Measurements from ENCODE around the gene MAP3K4. TPM values are rescaled to one million over a fixed set of nuclear protein-coding genes. Genes with fewer than 3 reads are reported as not detected.

Gene MAP3K4, protein sequence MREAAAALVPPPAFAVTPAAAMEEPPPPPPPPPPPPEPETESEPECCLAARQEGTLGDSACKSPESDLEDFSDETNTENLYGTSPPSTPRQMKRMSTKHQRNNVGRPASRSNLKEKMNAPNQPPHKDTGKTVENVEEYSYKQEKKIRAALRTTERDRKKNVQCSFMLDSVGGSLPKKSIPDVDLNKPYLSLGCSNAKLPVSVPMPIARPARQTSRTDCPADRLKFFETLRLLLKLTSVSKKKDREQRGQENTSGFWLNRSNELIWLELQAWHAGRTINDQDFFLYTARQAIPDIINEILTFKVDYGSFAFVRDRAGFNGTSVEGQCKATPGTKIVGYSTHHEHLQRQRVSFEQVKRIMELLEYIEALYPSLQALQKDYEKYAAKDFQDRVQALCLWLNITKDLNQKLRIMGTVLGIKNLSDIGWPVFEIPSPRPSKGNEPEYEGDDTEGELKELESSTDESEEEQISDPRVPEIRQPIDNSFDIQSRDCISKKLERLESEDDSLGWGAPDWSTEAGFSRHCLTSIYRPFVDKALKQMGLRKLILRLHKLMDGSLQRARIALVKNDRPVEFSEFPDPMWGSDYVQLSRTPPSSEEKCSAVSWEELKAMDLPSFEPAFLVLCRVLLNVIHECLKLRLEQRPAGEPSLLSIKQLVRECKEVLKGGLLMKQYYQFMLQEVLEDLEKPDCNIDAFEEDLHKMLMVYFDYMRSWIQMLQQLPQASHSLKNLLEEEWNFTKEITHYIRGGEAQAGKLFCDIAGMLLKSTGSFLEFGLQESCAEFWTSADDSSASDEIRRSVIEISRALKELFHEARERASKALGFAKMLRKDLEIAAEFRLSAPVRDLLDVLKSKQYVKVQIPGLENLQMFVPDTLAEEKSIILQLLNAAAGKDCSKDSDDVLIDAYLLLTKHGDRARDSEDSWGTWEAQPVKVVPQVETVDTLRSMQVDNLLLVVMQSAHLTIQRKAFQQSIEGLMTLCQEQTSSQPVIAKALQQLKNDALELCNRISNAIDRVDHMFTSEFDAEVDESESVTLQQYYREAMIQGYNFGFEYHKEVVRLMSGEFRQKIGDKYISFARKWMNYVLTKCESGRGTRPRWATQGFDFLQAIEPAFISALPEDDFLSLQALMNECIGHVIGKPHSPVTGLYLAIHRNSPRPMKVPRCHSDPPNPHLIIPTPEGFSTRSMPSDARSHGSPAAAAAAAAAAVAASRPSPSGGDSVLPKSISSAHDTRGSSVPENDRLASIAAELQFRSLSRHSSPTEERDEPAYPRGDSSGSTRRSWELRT (N-terminal part only)
- 10 to 100 TPM; 32.4 to 40.7 (median 35.5) TPM for polyA plus RNA-seq (ENCODE audit: insufficient read length in 4 of 4)

DNA sequence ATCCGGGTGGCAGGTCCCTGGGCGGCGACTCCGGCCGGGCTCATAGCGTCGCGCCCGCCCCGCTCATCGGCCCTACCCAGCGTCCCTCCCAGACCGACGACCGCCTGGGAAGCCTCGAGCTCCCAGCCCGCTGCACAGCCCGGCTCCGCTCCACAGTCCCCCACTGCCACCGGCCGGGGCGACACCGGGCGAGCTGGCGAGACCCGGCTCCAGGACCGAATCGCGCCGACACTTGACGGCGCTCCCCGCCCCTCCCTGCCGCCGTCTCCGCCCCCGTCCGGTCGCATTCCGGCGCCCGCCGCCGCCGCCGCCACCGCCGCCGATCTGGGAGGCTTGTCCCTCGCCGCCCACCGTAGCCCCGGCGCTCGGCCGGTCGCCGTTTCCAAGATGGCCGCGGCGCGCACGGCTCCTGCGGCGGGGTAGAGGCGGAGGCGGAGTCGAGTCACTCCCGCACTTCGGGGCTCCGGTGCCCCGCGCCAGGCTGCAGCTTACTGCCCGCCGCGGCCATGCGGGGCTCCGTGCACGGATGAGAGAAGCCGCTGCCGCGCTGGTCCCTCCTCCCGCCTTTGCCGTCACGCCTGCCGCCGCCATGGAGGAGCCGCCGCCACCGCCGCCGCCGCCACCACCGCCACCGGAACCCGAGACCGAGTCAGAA, at the start of gene MAP3K4:
TSS of gene MAP3K4 (plus strand) at position 364 of the 655 bp plus-strand sequence. CDS start at position 527, 163 bp downstream.
- DNase-seq (ENCODE audit: low read depth in 4 of 4, low spot score in 3 of 4), result peak; percentile 50 to 74 (median 52)

DNA sequence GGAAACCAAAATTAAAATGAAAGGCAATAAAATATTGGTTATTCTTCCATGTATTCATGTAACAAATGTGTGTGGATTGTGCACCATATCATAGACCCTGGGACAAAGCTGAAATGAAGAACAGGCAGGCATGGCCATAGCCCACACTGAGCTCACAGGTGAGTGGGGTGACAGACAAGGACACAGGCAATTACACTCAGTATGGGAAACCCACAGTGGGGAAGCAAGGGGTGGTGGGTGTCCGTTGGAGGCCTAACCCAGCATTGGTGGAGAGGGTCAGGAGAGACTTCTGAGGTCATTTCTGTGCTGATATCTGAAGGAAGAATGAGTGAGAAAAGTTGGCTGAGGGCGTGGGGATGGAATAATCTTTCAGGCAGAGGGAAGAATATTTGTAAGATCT, 47.6 kb upstream of the MAP3K4 start:
- no peak for DNase-seq (ENCODE audit: low read depth in 4 of 4, low spot score in 3 of 4)

DNA sequence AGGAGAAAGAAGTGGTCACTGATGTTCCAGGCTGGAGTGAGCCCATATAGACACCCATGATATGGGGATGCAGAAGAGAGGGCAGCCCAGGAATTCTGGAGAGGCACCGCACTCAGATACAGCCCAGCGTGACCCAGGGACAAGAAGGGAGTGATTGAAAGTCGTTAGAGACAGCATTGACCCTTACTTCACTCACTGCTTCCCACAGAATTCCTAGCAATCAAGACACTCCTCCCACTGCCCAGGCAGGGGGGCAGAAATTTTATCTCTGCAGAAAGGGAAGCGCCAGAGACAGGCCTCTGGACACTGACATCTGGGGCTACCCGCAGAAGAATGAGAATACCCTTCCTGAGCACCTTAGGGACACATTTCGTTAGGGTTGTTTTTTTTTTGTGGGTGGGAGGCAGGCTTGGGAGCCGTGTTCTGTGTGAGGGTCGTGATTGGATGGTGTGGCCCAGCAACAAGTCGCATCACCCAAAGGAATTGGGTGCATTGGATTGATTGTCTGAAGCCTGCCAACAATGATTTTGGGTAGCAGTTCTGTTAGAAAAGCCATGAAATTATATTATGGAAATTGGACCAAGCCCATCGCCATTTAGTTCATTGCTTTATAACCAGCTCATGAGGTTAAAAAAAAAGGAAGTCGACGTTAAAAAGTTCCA, 45.9 kb upstream of the MAP3K4 start:
- DNase-seq (ENCODE audit: low read depth in 4 of 4, low spot score in 3 of 4), result no peak

DNA sequence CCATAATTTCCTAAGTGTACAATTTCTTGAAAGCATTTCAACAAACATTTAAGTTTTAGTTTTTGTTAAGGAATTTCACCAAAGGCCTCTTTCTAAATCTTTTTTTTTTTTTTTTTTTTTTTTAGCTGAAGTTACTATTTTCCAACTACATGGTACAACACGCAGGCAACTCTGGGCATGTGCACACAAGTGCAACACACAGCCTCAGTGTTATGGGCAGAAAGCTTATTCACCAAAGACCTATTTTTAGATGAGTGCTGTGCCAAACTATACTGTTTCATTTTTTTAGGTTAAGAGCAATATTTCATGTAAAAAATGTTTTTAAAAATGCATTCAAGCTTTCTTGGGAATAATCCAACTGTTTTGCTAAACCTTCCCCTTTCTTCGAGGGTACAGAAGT, 42.0 kb upstream of the MAP3K4 start:
- DNase-seq (ENCODE audit: low read depth in 4 of 4, low spot score in 3 of 4), result no peak

DNA sequence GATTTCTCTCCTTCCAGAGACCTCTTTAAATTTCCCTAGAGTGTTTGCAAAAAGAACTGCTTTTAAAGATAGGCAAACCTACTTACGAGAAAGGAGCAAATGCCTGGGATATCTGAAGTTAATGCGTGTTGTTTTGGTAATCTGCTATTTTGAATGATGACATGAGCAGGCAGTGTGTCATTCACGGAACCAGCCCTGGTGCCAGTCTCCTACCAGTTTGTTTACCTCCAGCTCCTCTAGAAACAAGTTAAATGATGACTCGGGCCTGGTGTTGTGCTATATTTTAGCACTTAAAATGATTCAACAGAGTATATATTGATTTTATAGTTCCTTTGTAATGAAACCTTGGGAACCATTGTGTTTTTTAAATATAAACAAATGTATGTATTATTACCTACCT, 41.1 kb upstream of the MAP3K4 start:
- DNase-seq (ENCODE audit: low read depth in 4 of 4, low spot score in 3 of 4), result no peak

DNA sequence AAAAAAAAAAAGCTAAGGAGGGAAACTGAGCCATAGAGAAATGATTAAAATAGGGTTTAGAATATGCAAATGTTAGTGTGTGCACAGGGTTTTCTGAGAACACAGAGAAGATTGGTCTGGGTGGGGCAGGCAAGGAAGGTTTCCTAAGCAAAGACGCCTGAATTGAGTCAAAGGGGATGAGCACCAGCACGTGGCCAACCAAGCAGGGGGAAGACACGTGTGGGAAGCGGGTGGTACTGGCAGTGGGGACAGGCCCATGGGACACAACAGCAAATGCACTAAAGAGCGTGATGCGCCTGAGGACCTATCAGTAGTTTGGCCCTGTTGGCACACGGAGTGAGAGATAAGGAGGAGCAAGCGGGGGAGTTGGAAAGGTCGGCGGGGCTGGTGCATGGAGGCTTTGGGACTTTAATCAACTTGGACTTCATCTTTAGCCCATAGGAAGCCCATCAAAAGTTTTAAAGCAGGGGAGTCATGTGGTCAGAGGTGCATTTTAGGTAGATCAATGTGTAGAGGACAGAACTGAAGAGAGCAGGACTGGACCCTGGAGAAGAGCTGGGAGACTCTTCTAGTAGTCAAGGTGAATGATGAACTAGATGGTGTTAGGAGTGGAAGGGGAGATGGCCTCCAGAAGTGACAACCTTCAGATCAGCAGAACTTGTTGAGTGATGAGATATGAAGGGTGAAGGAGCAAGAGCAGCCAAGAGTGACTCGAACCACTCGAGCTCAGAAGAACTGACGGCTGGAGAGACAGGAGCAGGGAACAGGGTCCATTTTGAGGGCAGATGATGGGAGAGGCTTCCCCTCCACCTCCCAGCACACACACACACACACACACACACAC, 40.2 kb upstream of the MAP3K4 start:
- DNase-seq (ENCODE audit: low read depth in 4 of 4, low spot score in 3 of 4), result no peak

DNA sequence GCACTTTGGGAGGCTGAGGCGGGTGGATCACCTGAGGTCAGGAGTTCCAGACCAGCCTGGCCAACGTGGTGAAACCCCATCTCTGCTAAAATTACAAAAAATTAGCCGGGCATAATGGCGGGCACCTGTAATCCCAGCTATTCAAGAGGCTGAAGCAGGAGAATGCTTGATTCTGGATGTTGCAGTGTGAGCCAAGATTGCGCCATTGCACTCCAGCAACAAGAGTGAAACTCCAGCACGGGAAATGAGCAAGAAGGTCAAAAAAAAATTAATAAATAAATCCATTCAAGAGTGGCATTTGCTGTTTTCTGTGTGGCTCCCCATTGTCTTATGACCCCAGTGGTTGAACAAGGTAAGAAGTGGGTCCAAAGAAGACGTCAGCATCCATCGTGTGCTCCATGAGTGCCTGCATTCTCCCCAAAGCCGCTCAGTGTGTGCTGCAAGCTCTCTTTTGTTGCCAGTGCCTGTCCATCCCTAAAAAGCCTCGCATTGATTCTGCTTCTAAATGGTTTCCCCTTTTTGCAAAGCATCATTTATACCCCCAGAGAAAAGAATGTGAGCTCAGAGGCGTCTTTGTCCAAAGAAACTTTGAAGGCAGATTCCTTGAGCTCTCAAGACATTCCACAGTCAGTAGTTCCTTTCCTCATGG, 38.8 kb upstream of the MAP3K4 start:
- no peak for DNase-seq (ENCODE audit: low read depth in 4 of 4, low spot score in 3 of 4)

DNA sequence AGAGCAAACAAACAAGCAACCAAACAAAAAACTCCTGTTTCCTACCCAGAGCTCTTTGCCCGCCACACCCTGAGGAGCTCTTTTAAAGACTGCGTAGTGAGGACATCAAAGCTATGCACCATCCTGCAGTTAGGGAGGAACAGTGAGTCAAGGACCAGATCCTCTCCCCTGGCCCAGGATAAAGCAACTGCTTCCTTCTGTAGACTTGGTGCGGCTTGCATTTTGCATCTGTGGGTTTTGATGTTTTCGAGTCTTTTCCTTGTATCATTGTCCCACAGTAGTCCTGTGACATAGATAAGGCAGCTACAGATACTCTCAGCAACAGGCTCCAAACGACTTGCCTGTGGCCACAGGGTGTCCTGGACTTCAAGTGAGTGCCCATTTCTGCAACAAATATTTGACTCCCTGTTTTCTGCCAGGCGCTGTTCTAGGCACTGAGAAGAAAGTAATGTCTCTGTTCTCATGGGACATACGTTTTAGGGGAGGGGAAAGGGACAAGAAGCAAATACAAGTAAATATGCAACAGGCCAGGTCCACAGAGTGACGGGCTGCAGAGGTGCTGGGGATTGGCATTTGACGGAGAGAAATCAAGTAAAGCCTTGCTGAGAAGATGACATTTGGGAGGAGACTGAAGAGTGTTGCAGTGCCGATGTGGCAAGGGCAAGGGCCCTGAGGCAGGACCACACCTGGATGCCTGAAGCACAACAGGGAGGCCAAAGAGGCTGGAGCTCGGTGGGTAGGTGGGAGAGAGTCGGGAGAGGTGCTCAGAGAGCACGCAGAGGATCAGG, 35.9 kb upstream of the MAP3K4 start:
- DNase-seq (ENCODE audit: low read depth in 4 of 4, low spot score in 3 of 4), result no peak

DNA sequence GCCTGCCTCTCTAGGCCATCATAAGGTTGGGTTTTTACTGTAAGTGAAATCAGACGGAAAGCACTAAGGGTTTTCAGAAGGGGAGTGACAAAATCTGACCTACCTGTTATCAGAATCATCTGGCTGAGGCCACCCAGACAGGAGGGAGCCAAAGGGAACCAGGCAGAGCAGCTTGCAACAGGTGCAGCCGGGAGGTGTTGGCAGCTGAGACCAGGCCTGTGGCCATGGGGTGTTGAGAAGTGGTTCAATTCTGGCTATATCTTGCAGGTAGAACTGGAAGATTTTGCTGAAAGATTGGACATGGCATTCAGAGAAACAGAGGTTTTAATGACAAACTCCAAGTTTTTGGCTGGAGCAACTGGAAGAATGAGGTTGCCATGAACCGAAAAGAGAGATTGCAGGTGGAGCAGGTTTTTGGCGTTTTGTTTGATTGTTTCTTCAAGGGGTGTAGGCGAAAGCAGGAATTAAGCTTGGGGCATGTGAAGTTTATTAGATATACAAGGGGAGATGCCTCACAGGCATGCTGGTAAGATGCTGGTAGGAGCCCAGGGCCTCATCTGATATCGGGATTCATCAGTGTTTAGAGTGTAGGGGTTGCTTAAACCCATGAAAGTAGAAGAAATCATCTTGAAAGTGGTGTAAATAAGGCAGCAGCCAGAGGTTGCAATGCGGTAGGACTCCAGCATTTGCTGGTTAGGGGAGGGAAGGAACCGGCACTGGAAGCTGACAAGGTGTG, 35.1 kb upstream of the MAP3K4 start:
- DNase-seq (ENCODE audit: low read depth in 4 of 4, low spot score in 3 of 4), result no peak

DNA sequence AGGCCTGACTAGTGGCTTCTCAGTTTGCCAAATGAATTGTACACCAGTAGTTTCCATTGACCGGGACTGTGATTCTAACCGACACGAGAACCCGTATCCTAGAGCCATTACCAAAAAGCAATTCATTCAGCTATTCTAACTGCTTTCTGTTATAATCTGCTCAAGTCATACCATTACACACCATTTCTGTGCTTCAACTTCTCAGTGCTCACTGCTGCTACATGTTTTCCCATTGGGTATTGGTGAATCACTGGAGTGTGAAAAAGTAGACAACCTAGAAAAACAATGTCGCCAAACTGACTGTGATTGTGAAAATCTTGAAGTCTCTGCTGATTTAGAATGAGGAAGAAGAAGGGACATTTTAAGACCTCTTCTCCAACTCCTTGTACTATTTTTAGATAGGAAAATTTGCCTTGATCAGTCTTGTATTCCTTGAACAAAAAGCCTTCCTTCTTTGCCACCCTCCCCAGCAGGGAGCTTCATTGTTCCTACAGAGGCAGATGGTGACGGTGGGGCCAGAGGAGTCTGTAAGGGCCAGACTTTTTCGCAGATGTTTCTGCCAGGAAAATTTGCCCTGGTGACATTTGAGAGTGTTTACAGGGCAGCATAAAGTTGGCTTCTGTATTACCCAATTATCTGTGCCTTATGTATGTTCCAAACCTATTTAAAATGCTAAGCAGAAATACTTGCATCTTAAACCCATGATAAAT, 31.7 kb upstream of the MAP3K4 start:
- DNase-seq (ENCODE audit: low read depth in 4 of 4, low spot score in 3 of 4), result no peak

DNA sequence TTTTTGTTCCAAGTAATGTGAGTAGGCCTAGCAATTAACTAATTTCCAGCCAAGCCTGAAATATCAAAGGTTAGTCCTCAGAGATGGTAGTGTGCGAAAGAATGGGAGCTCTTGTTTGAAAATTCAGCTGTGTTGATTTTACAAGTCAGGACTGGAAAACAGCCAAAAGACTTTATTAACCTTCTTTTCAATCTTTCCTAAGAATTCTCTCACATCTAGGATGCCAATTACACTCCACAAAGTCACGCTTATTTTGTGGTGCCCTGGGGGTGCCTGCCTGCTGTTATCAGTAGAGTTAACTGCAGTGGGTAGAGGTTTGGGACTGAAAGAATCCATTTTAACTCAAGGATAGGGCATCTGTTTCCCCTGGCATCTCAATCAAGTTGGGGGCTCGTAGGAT, 30.7 kb upstream of the MAP3K4 start:
- DNase-seq (ENCODE audit: low read depth in 4 of 4, low spot score in 3 of 4), result no peak

DNA sequence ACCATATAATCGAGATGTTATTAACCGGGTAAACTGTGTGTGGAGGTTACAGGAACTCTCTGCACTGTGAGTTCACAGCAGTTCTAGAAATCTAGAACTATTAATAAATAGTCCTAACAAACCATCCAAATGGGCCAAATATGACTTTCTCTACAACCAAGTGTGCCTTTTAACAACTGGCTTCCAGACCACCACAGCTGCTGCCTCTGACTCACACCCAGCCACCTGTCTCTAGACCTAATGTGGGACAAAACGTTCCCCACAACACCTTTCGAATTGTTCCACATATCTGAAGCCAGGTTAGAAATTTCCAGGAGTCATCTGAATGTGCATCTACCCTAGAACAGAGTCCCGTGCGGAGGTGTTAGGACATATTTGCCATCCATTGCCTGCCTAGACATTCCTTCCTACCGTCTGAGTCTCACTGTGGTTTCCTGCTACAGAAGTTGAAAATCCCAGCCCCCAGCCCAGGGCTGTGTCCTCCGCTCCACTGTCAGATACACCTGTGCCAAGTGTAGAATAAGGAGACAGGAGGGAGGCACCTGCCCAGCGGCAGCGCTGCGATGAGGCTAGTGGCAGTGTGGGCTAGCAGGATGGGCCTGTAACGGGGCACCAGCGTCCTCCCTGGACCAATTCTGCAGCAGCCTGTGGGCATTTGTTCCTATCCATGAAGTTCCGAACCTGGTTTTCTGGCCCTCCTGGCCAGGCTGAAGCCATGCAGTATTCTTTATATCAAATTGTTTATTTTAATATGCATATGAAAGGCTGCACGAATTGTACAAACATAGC, 28.5 kb upstream of the MAP3K4 start:
- no peak for DNase-seq (ENCODE audit: low read depth in 4 of 4, low spot score in 3 of 4)

DNA sequence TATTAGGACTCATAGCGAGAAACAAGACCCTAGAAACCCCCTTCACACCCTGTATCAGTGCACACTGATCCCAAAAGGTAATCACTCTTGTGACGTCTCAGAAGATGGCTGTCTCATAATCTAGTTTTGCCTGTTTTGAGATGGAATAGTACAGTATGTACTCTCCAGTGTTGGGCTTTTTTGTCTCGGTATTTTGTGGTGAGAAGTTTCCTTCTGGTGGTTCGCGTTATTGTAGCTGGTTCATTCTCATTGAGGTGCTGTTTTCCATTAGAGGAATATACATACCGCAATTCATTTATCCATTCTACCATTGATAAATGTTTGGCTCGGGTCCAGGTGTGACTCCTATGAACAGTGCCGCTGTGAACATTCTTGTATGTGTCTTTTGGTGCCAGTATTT, 27.9 kb upstream of the MAP3K4 start:
- no peak for DNase-seq (ENCODE audit: low read depth in 4 of 4, low spot score in 3 of 4)

DNA sequence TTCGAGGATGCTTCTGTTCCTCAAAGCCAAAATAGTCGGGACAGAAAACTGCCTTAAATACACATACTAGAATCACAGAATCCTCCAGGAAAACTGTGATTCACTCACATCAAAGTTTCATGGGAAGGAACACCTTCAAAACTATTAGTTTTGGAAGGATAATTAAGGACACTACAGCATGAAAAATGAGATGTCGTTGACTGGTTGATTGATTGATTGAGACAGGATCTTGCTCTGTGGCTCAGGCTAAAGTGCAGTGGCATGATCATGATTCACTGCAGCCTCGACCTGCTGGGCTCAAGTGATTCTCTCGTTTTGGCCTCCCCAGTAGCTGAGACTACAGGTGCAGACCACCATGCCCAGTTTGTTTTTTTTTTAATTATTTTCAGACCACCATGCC, 25.7 kb upstream of the MAP3K4 start:
- no peak for DNase-seq (ENCODE audit: low read depth in 4 of 4, low spot score in 3 of 4)

DNA sequence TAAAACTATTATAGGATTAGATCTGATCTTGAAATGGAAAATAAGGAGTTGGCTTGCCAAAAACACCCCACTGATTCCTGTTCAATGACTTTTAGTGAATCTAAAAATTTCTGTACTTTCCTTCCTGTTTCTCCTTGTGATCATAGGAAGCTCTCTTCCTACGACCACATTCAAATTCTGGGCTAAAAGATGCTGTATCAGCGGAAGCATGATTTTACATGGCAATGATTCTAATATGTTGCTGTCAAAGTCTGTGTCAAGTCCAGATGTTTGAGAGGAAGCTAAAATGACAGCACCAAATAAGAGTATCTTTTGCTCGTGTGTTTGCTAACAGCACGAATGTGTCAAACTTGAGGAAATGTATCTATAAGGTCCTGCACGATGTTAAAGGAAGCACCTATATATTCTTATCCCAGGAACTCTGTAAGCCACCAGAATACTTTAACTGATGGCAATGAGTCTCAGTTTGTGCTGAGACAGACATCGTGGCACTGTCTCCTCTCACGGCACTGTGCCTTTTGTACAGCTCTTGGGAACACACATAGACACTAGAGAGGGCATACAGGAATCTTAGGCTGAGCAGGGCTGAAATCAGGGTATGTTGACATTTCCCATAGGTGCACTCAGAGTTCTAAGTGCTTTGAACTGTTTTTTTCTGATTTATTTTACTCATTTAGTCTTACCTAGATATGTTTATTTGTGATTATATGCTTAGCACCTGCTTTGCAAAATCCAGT, 24.9 kb upstream of the MAP3K4 start:
- DNase-seq (ENCODE audit: low read depth in 4 of 4, low spot score in 3 of 4), result no peak
